GM19328 (cell line): ENCODE measurements around the gene ARHGAP9.

ENCODE experiments used
- ATAC-seq: cut with Tn5 transposase; IDR thresholded peaks from one replicate; pipeline ENCODE4 v1.9.1; 2021; ENCODE audit warnings: mild to moderate bottlenecking, moderate library complexity; ENCODE audit not compliant: unreplicated experiment

Gene ARHGAP9

DNA sequence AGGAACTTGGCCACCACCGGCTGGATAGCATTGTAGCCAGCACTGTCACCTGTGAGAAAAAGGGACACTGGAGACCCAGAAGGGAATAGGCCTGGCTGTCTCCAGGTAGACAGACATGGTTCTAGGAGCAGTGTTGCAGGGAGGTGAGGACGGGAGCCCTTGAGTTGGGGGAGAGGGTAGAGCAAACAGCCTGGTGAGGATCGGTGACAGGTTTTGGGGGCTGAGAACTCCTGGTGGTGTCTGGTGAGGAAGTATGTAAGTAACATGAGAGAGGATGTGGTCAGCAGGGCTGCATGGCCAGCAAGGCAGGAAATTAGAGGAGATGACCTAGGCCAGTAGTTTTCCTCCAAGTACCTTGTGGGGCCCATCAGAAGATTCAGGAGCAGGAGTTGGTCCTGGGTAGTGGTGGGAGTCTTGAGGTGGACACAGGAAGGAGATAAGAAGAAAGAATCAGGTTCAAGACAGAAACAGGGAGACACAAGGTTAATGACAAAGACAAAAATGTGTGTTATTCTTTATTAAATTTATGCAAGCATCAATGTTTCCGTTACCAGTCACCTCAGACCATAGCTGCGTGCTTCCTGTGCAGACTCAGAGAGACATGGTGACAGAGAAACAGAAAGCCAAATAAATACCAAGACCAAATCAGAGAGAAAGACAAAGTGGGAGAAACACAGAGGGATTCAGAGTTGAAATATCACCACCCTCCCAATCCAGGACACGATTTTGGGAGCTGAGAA lies at the start of gene ARHGAP9:
TSS of gene ARHGAP9 (minus strand) at position 491 of the 740 bp plus-strand sequence. CDS start at position 31, 460 bp downstream.
- ATAC-seq = no peak

- ATAC-seq = no peak
Measured at GRCh38 chr12:57528831-57529555, 49.3 kb upstream of the ARHGAP9 start.

DNA sequence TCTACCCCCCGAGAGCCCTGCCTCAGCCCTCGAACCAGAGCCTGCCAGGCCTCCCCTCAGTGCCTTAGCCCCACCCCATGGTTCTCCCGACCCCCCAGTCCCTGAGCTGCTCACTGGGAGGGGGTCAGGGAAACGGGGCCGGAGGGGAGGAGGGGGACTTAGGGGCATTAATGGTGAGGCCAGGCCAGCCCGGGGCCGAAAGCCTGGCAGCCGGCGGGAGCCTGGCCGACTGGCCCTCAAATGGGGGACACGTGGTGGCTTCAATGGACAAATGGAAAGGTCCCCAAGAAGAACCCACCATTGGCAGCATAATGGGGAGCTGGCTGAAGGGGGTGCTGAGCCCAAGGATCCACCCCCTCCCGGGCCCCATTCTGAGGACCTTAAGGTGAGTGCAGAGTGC lies 48.5 kb upstream of the ARHGAP9 start:
- no peak for ATAC-seq

DNA sequence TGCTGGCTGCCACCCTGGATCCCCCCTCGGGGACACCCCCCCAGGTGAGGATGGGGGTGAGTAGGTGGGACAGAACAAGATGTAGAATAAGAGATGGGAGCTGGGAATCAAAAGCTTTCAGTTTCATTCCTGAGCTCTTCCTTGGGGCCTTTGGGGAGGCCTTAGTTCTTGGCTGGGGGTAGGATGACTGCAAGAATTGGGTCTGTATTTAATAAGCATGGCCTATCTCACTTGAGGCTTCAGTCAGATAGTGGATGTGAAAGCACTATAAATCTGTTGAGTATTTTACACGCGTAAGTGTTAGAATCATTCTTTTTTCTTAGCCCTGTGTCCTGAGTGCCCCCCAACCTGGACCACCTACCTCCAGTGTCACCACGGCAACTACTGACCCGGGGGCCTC lies 47.5 kb upstream of the ARHGAP9 start:
- no peak for ATAC-seq

GRCh38 chr12:57526477-57527126 lies 46.9 kb upstream of the ARHGAP9 start:
- no peak for ATAC-seq

DNA sequence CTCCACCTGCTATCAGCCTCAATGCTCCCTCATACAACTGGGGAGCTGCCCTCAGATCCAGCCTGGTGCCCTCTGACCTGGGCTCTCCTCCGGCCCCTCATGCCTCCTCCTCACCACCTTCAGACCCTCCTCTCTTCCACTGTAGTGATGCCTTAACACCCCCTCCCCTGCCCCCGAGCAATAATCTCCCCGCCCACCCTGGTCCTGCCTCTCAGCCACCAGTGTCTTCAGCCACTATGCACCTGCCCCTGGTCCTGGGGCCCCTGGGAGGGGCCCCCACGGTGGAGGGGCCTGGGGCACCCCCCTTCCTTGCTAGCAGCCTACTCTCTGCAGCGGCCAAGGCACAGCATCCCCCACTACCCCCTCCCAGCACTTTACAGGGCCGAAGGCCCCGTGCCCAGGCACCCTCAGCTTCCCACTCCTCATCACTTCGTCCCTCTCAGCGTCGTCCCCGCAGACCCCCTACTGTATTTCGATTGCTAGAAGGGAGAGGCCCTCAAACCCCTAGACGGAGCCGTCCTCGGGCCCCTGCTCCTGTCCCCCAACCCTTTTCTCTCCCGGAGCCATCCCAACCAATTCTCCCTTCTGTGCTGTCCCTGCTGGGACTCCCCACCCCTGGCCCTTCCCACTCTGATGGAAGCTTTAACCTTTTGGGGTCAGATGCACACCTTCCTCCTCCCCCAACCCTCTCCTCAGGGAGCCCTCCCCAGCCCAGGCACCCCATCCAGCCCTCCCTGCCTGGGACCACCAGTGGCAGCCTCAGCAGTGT lies 46.1 kb upstream of the ARHGAP9 start:
- ATAC-seq = no peak

GRCh38 chr12:57524814-57525614 lies 45.3 kb upstream of the ARHGAP9 start:
- no peak for ATAC-seq

DNA sequence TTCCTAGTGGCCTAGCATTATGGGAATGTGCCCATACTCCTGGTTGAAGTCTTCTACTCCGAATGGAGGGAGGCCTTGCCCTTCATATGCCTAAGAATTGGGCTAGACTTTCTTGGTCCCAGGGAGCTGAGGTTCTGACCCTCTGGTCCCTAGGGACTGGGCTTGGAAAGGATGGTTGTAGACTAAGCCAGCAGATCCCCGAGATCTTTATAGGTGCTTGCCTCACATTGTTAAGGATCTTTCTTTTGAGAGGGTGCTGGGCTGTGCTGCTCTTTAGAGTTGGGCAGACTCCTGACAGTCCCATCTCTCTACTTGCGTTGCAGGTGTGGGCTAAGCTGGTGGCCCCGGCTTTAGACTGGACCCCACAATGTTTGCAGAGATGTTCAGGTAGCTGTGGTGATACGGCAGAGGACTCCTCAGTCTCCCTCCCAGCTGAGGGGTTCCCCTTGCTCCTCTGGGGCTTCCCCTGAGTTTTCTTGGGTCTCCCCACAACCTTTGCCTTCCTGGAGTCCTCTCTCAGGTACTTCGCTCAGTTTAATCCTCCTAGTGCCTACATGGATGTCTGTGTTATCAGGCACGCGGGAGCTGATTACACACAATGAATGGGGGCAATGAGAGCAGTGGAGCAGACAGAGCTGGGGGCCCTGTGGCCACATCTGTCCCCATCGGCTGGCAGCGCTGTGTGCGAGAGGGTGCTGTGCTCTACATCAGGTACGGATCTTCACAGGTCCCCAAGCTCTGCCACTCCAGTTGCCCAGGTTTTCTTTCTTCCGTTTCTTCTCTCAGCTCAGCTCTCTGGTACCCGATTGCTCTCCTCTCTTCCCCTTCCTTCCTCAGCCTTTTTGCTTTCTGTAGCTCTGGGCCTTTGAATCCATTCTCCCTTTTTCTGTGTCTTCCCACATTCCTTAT lies 44.3 kb upstream of the ARHGAP9 start:
- no peak for ATAC-seq

- no peak for ATAC-seq
Measured at GRCh38 chr12:57522887-57523705, 43.4 kb upstream of the ARHGAP9 start.

DNA sequence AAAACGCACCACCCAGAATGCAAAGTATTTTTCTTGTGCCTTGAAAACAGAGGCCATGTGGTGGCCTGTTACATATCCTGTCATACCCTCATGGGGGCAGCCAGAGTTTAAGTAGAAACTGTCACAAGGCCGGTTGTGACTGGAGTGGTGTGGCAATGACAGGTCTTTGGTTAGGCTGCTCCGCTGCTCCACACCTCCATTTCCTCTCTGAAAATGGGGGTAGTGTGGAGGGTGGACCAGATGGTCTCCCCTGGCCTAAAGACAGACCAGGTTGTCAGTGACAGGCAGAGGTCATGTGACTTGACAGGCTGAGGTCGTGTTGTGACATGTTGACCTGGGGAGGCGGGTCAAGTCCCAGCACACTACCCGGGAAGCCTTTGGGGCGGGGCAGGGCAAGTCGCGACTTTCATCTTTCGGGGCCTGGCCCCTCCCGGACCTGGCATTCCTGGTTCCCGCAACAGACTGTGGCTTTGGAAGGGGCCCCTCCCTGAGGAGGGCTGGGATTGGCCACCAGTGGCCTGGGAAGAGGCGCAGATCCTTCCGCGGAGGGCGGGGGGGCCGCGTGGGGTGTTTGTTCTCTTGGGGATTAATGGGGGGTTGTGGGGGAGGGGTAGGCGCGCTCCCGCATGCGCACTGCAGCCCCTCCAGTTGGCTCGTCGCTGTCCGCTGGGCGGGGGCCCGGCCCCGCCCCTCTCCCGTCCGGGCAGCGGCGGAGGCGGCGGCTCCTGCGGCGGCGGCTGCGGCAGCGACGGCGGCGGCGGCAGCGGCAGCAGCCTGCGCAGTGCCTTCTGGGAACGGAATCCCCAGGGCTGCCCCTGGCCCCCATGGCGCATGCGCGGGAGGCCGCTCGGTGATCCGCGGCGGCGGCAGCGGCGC lies 42.6 kb upstream of the ARHGAP9 start, which contains the start of gene MBD6:
TSS of gene MBD6 (plus strand) at position 814 of the 876 bp plus-strand sequence. CDS start 1,480 bp downstream, outside the sequence.
- peak; percentile 36 for ATAC-seq

- no peak for ATAC-seq
Measured at GRCh38 chr12:57521525-57522010, 41.9 kb upstream of the ARHGAP9 start.

DNA sequence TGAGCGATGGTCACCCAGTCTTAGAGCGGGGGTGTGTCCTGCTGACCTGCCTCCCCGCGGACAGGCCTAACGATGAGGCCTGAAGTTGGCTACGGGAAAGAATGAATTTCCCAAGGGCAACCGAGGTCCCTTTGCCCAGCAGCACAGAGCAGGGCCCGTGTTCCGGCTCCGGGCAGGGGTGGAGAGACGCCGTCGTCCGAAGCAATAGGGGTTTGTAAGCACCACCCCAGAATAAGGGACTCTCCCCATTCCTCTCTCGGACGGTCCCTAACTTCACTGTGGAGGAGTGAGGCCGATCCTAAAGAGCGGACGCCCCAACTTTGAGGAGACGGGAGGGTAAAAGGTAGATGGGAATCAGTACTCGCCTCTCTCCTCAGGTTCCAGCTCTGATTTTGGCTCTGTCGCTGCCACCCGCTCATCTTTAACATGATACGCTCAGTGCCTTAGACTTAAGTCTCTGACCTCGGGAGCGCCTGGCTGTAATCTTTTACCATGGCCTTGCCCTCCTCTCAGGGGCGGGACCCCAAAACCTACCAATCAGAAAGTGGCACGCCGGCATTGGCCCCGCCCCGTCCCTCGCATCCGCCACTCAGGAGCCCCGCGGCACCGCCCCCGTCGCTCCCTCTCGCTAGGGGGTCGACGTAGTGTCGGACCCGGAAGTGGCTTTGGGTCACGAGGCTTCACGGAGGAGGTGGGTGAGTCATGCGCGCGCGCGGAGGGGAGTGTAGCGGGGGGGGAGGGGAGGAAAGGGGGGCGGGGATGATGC lies 40.6 kb upstream of the ARHGAP9 start, which contains the start of gene DDIT3:
TSS of gene DDIT3 (minus strand) at position 462 of the 766 bp plus-strand sequence. CDS start 3,108 bp downstream, outside the sequence.
- ATAC-seq = peak; percentile 61

- ATAC-seq = no peak
Measured at GRCh38 chr12:57519796-57520052, 40.1 kb upstream of the ARHGAP9 start.

DNA sequence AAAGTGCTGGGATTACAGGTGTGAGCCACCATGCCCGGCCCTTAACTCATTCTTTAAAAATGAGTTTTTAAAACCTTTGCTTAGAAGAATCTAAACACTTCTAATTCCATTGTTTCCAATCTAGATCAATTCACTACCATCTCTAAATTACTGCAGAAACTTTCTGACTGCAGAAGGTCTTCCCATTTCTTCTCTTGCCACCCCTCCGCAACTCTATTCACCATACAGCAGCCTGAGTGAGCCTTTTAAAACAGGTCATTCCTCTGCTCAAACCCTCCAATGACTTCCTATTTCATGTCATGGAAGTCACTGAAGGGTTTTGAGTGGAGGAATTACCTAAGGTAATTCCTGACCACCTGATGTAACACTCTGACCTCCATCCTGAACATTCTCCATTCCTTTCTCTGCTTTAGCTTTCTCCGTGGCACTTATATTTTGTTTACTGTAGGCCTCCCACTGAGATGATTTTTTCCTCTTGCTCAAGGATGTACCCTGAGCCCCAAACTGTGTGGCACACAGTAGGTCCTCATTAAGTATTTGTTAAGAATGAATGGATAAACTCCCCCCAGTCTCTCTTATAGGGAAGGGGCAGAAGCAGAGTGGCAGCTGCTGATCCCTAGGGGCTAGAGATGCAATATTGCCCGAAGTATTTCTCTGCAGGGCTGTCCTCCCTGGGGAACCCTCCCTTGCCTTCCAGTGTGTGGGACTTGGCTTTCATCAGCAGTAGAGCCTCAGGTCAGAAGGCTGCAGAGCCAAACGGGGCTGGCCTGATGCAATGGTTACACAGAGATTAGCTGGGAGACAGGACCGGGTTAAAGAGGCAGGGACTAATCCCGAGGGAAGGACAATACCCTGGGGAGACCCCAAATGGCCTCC lies 39.5 kb upstream of the ARHGAP9 start:
- ATAC-seq = no peak

- ATAC-seq = no peak
Measured at GRCh38 chr12:57518176-57518919, 38.7 kb upstream of the ARHGAP9 start.
